MCF 10A (cell line): ENCODE data around the gene ACER3. TPM values are rescaled to one million over a fixed set of nuclear protein-coding genes. Genes with fewer than 3 reads are reported as not detected.

Source experiments
- BruUV-seq: library from RNA; stranded (reverse); fragments of 400-500 nt; replicated peaks from 2 replicates; lab custom pipeline; 2021; lab: Mats Ljungman, UMichigan
- CTCF ChIA-PET: fragments of 300-600 bp; sonication (Branson Sonifier 250); formaldehyde crosslinking; extraction: SDS; loops from one replicate; lab custom pipeline; 2021; ENCODE audit warnings: antibody characterized with exemption, inconsistent platforms; lab: Yijun Ruan, JAX
- POLR2A ChIA-PET: fragments of 300-600, 350-650 bp; sonication (Branson Sonifier 250); formaldehyde crosslinking; extraction: SDS; loops from one replicate; lab custom pipeline; 2020; ENCODE audit warnings: antibody characterized with exemption, inconsistent platforms; lab: Yijun Ruan, JAX
- DNase-seq: peaks from one replicate; pipeline ENCODE4 v3.0.0-alpha.2; 2018; ENCODE audit not compliant: unreplicated experiment
- H3K27ac Mint-ChIP-seq: one replicate; pipeline ENCODE4 v1.8.0; 2022; ENCODE audit warnings: mild to moderate bottlenecking, low read depth, mixed read lengths; ENCODE audit not compliant: unreplicated experiment
- H3K27me3 Mint-ChIP-seq: one replicate; pipeline ENCODE4 v1.8.0; 2022; ENCODE audit warnings: mixed read lengths; ENCODE audit not compliant: insufficient read depth, unreplicated experiment
- H3K36me3 Mint-ChIP-seq: one replicate; pipeline ENCODE4 v1.8.0; 2022; ENCODE audit warnings: mild to moderate bottlenecking, moderate library complexity, mixed read lengths; ENCODE audit not compliant: insufficient read depth, unreplicated experiment
- H3K4me1 Mint-ChIP-seq: one replicate; pipeline ENCODE4 v1.8.0; 2022; ENCODE audit warnings: mixed read lengths; ENCODE audit not compliant: insufficient read depth, unreplicated experiment
- H3K4me3 Mint-ChIP-seq: one replicate; pipeline ENCODE4 v1.8.0; 2022; ENCODE audit warnings: mild to moderate bottlenecking, moderate library complexity, mixed read lengths; ENCODE audit not compliant: unreplicated experiment
- H3K9me3 Mint-ChIP-seq: one replicate; pipeline ENCODE4 v1.8.0; 2022; ENCODE audit warnings: mixed read lengths; ENCODE audit not compliant: unreplicated experiment
- CTCF ChIP-seq: fragments of 200-600 bp; IDR thresholded peaks from one replicate; pipeline ENCODE4 v1.8.0; 2022; ENCODE audit warnings: antibody characterized with exemption, mild to moderate bottlenecking; ENCODE audit not compliant: unreplicated experiment
- intact Hi-C: fragments of 100-400 bp; cut with micrococcal nuclease; formaldehyde crosslinking; loops from 2 replicates; pipeline ENCODE4 v1.14.1; 2022
- total RNA-seq: library from RNA; stranded (reverse); gene quantifications from 2 replicates; pipeline ENCODE4 v1.2.3, GENCODE V29; 2022

The ACER3 gene
- total RNA-seq, 1 experiment from 2014 or later = 12.7 TPM

GRCh38 chr11:77039491-77040400 is 179.0 kb downstream of the ACER3 start:
- CTCF ChIA-PET = interaction anchor here (0.6 to 1.6 kb wide), 4 partner anchors 8 to 289 kb away, joined by 3 to 7 read pairs (median 4); no protein-coding TSS in a partner anchor
- TF ChIP-seq CTCF = no peak
- DNase-seq = no peak
- intact Hi-C loops = no loop called here
- no peak overlapping the region for H3K4me3 Mint-ChIP-seq
- no peaks in the 10 kb centered on the region for H3K9me3 Mint-ChIP-seq
- POLR2A ChIA-PET = no interaction called here
- BruUV-seq = no TSS peak
- peaks cover 7% of the 10 kb centered on the region for H3K4me1 Mint-ChIP-seq
- peaks cover 15% of the 10 kb centered on the region for H3K27me3 Mint-ChIP-seq
- H3K36me3 Mint-ChIP-seq = no peaks in the 10 kb centered on the region
- no peak overlapping the region for H3K27ac Mint-ChIP-seq

GRCh38 chr11:77040401-77040777 is 179.7 kb downstream of the ACER3 start:
- no peak overlapping the region for H3K27ac Mint-ChIP-seq
- intact Hi-C loops = no loop called here
- no peak overlapping the region for H3K4me3 Mint-ChIP-seq
- ChIA-PET CTCF (interaction anchor here (0.6 to 1.7 kb wide), 5 partner anchors 16 to 306 kb away, joined by 3 to 6 read pairs (median 4); no protein-coding TSS in a partner anchor), POLR2A (no interaction called here)
- H3K9me3 Mint-ChIP-seq = no peaks in the 10 kb centered on the region
- no peak for DNase-seq
- H3K4me1 Mint-ChIP-seq = peaks cover 1% of the 10 kb centered on the region
- H3K36me3 Mint-ChIP-seq = no peaks in the 10 kb centered on the region
- no peak for TF ChIP-seq CTCF
- H3K27me3 Mint-ChIP-seq = peaks cover 15% of the 10 kb centered on the region
- BruUV-seq = no TSS peak

GRCh38 chr11:77040889-77041288 is 180.2 kb downstream of the ACER3 start:
- Mint-ChIP-seq H3K9me3 (no peaks in the 10 kb centered on the region), H3K27me3 (peaks cover 15% of the 10 kb centered on the region), H3K4me3 (no peak overlapping the region), H3K36me3 (no peaks in the 10 kb centered on the region), H3K4me1 (no peaks in the 10 kb centered on the region), H3K27ac (no peak overlapping the region)
- POLR2A ChIA-PET = no interaction called here
- CTCF ChIA-PET = interaction anchor here (0.5 to 1.7 kb wide), 6 partner anchors 17 to 306 kb away, joined by 3 to 6 read pairs (median 4); no protein-coding TSS in a partner anchor
- no TSS peak for BruUV-seq
- no peak for DNase-seq
- TF ChIP-seq CTCF = no peak
- intact Hi-C loops = no loop called here

- ChIA-PET CTCF (interaction anchor here (0.8 to 1.7 kb wide), 3 partner anchors 50 to 308 kb away, joined by 3 to 4 read pairs (median 3); no protein-coding TSS in a partner anchor), POLR2A (no interaction called here)
- peaks cover 12% of the 10 kb centered on the region for H3K4me1 Mint-ChIP-seq
- H3K9me3 Mint-ChIP-seq = no peaks in the 10 kb centered on the region
- peaks cover 5% of the 10 kb centered on the region for H3K27me3 Mint-ChIP-seq
- DNase-seq = no peak
- intact Hi-C loops = no loop called here
- TF ChIP-seq CTCF = no peak
- no peak overlapping the region for H3K4me3 Mint-ChIP-seq
- no TSS peak for BruUV-seq
- no peaks in the 10 kb centered on the region for H3K36me3 Mint-ChIP-seq
- no peak overlapping the region for H3K27ac Mint-ChIP-seq
Measured at GRCh38 chr11:77042111-77042726, 181.5 kb downstream of the ACER3 start.
